HG02588 (cell line): ENCODE data around the gene SLCO4A1.
"Not testable (repeated sequence)": the region's sequence is repeated elsewhere in the genome, so short reads cannot be mapped to it uniquely, and the experiment has no call there.

Experiments used
- ATAC-seq: cut with Tn5 transposase; IDR thresholded peaks from one replicate; pipeline ENCODE4 v1.9.1; 2021; ENCODE audit warnings: mild to moderate bottlenecking, moderate library complexity; ENCODE audit not compliant: unreplicated experiment

The SLCO4A1 gene

GRCh38 chr20:62679978-62680589 is 37.8 kb downstream of the SLCO4A1 start:
- ATAC-seq = no peak

GRCh38 chr20:62682912-62683517 is 40.7 kb downstream of the SLCO4A1 start:
- ATAC-seq = no peak

GRCh38 chr20:62683660-62684322 is 41.5 kb downstream of the SLCO4A1 start:
- not testable (repeated sequence) for ATAC-seq

GRCh38 chr20:62684981-62685380 is 42.7 kb downstream of the SLCO4A1 start:
- ATAC-seq = no peak

GRCh38 chr20:62685781-62686555 is 43.7 kb downstream of the SLCO4A1 start:
- no peak for ATAC-seq

GRCh38 chr20:62686869-62687830 is 44.8 kb downstream of the SLCO4A1 start:
- ATAC-seq = no peak

GRCh38 chr20:62688083-62688482 is 45.8 kb downstream of the SLCO4A1 start:
- ATAC-seq = no peak

- no peak for ATAC-seq
Measured at GRCh38 chr20:62688855-62689460, 46.7 kb downstream of the SLCO4A1 start.

GRCh38 chr20:62689861-62690260 is 47.6 kb downstream of the SLCO4A1 start:
- ATAC-seq = no peak

- ATAC-seq = no peak
Measured at GRCh38 chr20:62690261-62690820, 48.0 kb downstream of the SLCO4A1 start.

GRCh38 chr20:62691487-62691886 is 49.2 kb downstream of the SLCO4A1 start:
- ATAC-seq = no peak

GRCh38 chr20:62692176-62692575 is 49.9 kb downstream of the SLCO4A1 start:
- ATAC-seq = no peak

GRCh38 chr20:62692801-62693523 is 50.7 kb downstream of the SLCO4A1 start:
- no peak for ATAC-seq

- no peak for ATAC-seq
Measured at GRCh38 chr20:62693524-62693922, 51.2 kb downstream of the SLCO4A1 start.

GRCh38 chr20:62694106-62694505 is 51.8 kb downstream of the SLCO4A1 start:
- ATAC-seq = no peak

GRCh38 chr20:62694868-62695267 is 52.6 kb downstream of the SLCO4A1 start:
- ATAC-seq = no peak

- ATAC-seq = no peak
Measured at GRCh38 chr20:62695448-62696414, 53.4 kb downstream of the SLCO4A1 start.

- no peak for ATAC-seq
Measured at GRCh38 chr20:62696434-62696957, 54.2 kb downstream of the SLCO4A1 start.
